K562 (cell line): ENCODE results near the gene C2CD2. TPM values are rescaled to one million over a fixed set of nuclear protein-coding genes. Genes with fewer than 3 reads are reported as not detected.

Experiments
- ATAC-seq: fragments of 200-7000 bp; cut with Tn5 transposase; 3 replicates; pipeline ENCODE4 v1.9.1; 2020; ENCODE audit warnings: moderate library complexity
- BruUV-seq: library from RNA; stranded (reverse); fragments of 400-500 nt; replicated peaks from 2 replicates; lab custom pipeline; 2021; lab: Mats Ljungman, UMichigan
- CTCF ChIA-PET: fragments of 300-600 bp; formaldehyde crosslinking; extraction: SDS; loops from one replicate; lab custom pipeline; 2021; ENCODE audit warnings: low intra/inter-chr PET ratio; lab: Yijun Ruan, JAX
- POLR2A ChIA-PET: fragments of 300-600, 350-650 bp; sonication (Branson Sonifier 250); formaldehyde crosslinking; extraction: SDS; loops from one replicate; lab custom pipeline; 2021; ENCODE audit warnings: antibody characterized with exemption, inconsistent platforms; lab: Yijun Ruan, JAX
- DNase-seq, 4 experiments: peaks; one replicate each; pipeline versions ENCODE4 v3.0.0 to v3.0.0-alpha.2; 2011 to 2018; ENCODE audit warnings: low spot score in 3 of 4, mixed read lengths in 3 of 4; ENCODE audit errors: extremely low read depth in 1 of 4
- FAIRE-seq: peaks from 2 replicates; lab custom pipeline; 2011; peaks lifted over from hg19 to GRCh38; lab: Jason Lieb, UNC
- H2AFZ ChIP-seq: 2 replicates; pipeline ENCODE4 v1.6.0; 2011; ENCODE audit warnings: low read depth, low read length, control low read depth, inconsistent platforms
- H3K27ac ChIP-seq: fragments of 200-600 bp; 3 replicates; pipeline ENCODE4 v1.8.0; 2011; ENCODE audit warnings: low read depth, mild to moderate bottlenecking, control low read depth, inconsistent platforms, low read length, moderate library complexity, mixed read lengths; ENCODE audit errors: extremely low read depth
- H3K27me3 ChIP-seq, 2 experiments: fragments of 300-600 bp in 1 of 2; 2 replicates in 1 of 2; 3 replicates in 1 of 2; pipeline versions ENCODE4 v1.6.0 to v1.8.0; 2011; ENCODE audit warnings: inconsistent platforms in 2 of 2, low read length in 2 of 2, mild to moderate bottlenecking in 1 of 2, mixed read lengths in 1 of 2, moderate library complexity in 1 of 2; ENCODE audit not compliant: control insufficient read depth in 2 of 2, insufficient read depth in 2 of 2
- H3K36me3 ChIP-seq: fragments of 300-600 bp; 3 replicates; pipeline ENCODE4 v1.8.0; 2011; ENCODE audit warnings: mild to moderate bottlenecking, low read length, inconsistent platforms; ENCODE audit not compliant: control insufficient read depth, insufficient read depth
- H3K4me1 ChIP-seq, 2 experiments: fragments of 200-600 bp in 1 of 2; replicated peaks in 1 of 2; 2 replicates in 1 of 2; 3 replicates in 1 of 2; pipeline versions ENCODE4 v1.5.1 to v1.8.0; 2011; ENCODE audit warnings: inconsistent platforms in 2 of 2, low read length in 2 of 2, mild to moderate bottlenecking in 1 of 2, mixed read lengths in 1 of 2, moderate library complexity in 1 of 2; ENCODE audit not compliant: control insufficient read depth in 2 of 2, insufficient read depth in 2 of 2
- H3K4me2 ChIP-seq: 2 replicates; pipeline ENCODE4 v1.6.1; 2011; ENCODE audit warnings: low read length, control low read depth, inconsistent platforms, mixed read lengths; ENCODE audit not compliant: insufficient read depth
- H3K4me3 ChIP-seq: fragments of 200-600 bp; sonication (generic), shearing (Covaris generic); 2 replicates; pipeline ENCODE4 v1.5.1; 2016; ENCODE audit warnings: control low read depth, inconsistent platforms
- H3K79me2 ChIP-seq: fragments of 200-600 bp; 3 replicates; pipeline ENCODE4 v1.8.0; 2011; ENCODE audit warnings: low read length, inconsistent platforms; ENCODE audit not compliant: control insufficient read depth, insufficient read depth
- H3K9ac ChIP-seq, 2 experiments: 2 replicates each; pipeline versions ENCODE4 v1.6.0 to v1.6.1; 2011; ENCODE audit warnings: low read depth in 2 of 2, low read length in 2 of 2, control low read depth in 1 of 2, inconsistent platforms in 1 of 2, mild to moderate bottlenecking in 1 of 2, mixed read lengths in 1 of 2; ENCODE audit not compliant: insufficient read depth in 1 of 2
- H3K9me1 ChIP-seq: one replicate; pipeline ENCODE4 v1.6.0; 2011; ENCODE audit warnings: inconsistent platforms, mild to moderate bottlenecking, low read length, moderate library complexity; ENCODE audit not compliant: control insufficient read depth, insufficient read depth
- H3K9me3 ChIP-seq: replicated peaks from 2 replicates; pipeline ENCODE4 v1.5.1; 2011; ENCODE audit warnings: low read depth, low read length, inconsistent platforms; ENCODE audit not compliant: control insufficient read depth, insufficient read depth
- H4K20me1 ChIP-seq: replicated peaks from 2 replicates; pipeline ENCODE4 v1.6.1; 2011; ENCODE audit warnings: low read length, inconsistent platforms, mixed read lengths; ENCODE audit not compliant: control insufficient read depth, insufficient read depth
- ARID2 ChIP-seq: fragments of 450-650 bp; IDR thresholded peaks from 2 replicates; pipeline ENCODE4 v1.6.1; 2017; ENCODE audit warnings: antibody characterized with exemption, mild to moderate bottlenecking
- BCL6 ChIP-seq: fragments of 250-450 bp; sonication (Bioruptor Pico); IDR thresholded peaks from 2 replicates; pipeline ENCODE4 v1.4.0; 2020
- BRD9 ChIP-seq: fragments of 450-650 bp; IDR thresholded peaks from 2 replicates; pipeline ENCODE4 v1.6.1; 2018; ENCODE audit warnings: low read depth; ENCODE audit not compliant: partially characterized antibody
- CBFB ChIP-seq: sonication (generic); formaldehyde crosslinking; IDR thresholded peaks from 2 replicates; pipeline ENCODE4 v1.4.0; 2020; ENCODE audit warnings: mild to moderate bottlenecking, missing genetic modification reagents
- DIDO1 ChIP-seq: fragments of 450-650 bp; IDR thresholded peaks from 2 replicates; pipeline ENCODE4 v1.6.1; 2016; ENCODE audit warnings: low read depth, missing biosample characterization, missing genetic modification characterization
- ESRRB ChIP-seq: fragments of 250-450 bp; sonication (Bioruptor Pico); IDR thresholded peaks from 2 replicates; pipeline ENCODE4 v1.5.0; 2020; ENCODE audit warnings: mild to moderate bottlenecking, moderate library complexity, borderline replicate concordance
- FOSL1 ChIP-seq: fragments of 200-800 bp; sonication (Bioruptor generic); conservative IDR thresholded peaks from 2 replicates; pipeline ENCODE4 v1.6.1; 2016; ENCODE audit warnings: missing genetic modification characterization, missing compliant biosample characterization
- HCFC1 ChIP-seq: IDR thresholded peaks from 2 replicates; pipeline ENCODE4 v1.6.1; 2012; ENCODE audit warnings: low read depth, low read length, improper control_type of control experiment
- HMG20A ChIP-seq: fragments of 450-650 bp; formaldehyde crosslinking; conservative IDR thresholded peaks from 2 replicates; pipeline ENCODE4 v1.4.0; 2020; ENCODE audit warnings: mild to moderate bottlenecking, mixed read lengths
- MBD2 ChIP-seq: sonication (generic); IDR thresholded peaks from 2 replicates; pipeline ENCODE4 v1.6.1; 2016; ENCODE audit warnings: low read depth, borderline replicate concordance
- MTA3 ChIP-seq: fragments of 450-650 bp; formaldehyde crosslinking; IDR thresholded peaks from 2 replicates; pipeline ENCODE4 v1.6.1; 2017; ENCODE audit warnings: mild to moderate bottlenecking, borderline replicate concordance
- NFE2 ChIP-seq: IDR thresholded peaks from 2 replicates; pipeline ENCODE4 v1.6.1; 2014; ENCODE audit warnings: antibody characterized with exemption, low read depth
- NR1H2 ChIP-seq: sonication (generic); formaldehyde crosslinking; IDR thresholded peaks from 2 replicates; pipeline ENCODE4 v1.4.0; 2020; ENCODE audit warnings: mild to moderate bottlenecking, missing genetic modification reagents
- RUNX1 ChIP-seq: sonication (generic); IDR thresholded peaks from 2 replicates; pipeline ENCODE4 v1.6.1; 2016; ENCODE audit warnings: antibody characterized with exemption, low read depth
- SMARCC2 ChIP-seq: fragments of 450-650 bp; IDR thresholded peaks from 2 replicates; pipeline ENCODE4 v1.6.1; 2017; ENCODE audit warnings: antibody characterized with exemption, moderate library complexity, mild to moderate bottlenecking, low read depth
- SNIP1 ChIP-seq: fragments of 450-650 bp; IDR thresholded peaks from 2 replicates; pipeline ENCODE4 v1.7.1; 2017; ENCODE audit warnings: low read depth, mild to moderate bottlenecking
- SRSF7 ChIP-seq: fragments of 200-400 bp; formaldehyde crosslinking; optimal IDR thresholded peaks from 2 replicates; pipeline ENCODE3; 2017; ENCODE audit warnings: mild to moderate bottlenecking, low read depth, low read length
- ZFPM2 ChIP-seq: fragments of 250-450 bp; sonication (Bioruptor Pico); IDR thresholded peaks from 2 replicates; pipeline ENCODE4 v1.5.1; 2022; ENCODE audit warnings: mild to moderate bottlenecking
- WGBS: fragments of 100-300 bp; shearing (Covaris generic); methylation state at CpG from one replicate; pipeline ENCODE4 v1.1.6; 2016; ENCODE audit warnings: low coverage, mixed read lengths; ENCODE audit not compliant: insufficient coverage; ENCODE audit errors: missing lambda C conversion rate; 5-methylcytosine and 5-hydroxymethylcytosine counted together
- in situ Hi-C: fragments of 300-500 bp; cut with MboI; formaldehyde crosslinking; loops from 4 replicates; pipeline ENCODE4 v1.15.0; 2018; ENCODE audit warnings: inconsistent platforms, mixed read lengths
- intact Hi-C: fragments of 100-400 bp; cut with micrococcal nuclease; formaldehyde crosslinking; loops from 2 replicates; pipeline ENCODE4 v1.14.2; 2022
- polyA plus RNA-seq, 8 experiments: library from polyadenylated mRNA; depleted of rRNA in 4 of 8; stranded (reverse) in 5 of 8; unstranded in 3 of 8; fragments of >200 nt; fragmentation: Nextera tagmentation in 2 of 8; fragmentation: Illumina TruSeq in 1 of 8; extraction: Ambion mirVana in 2 of 8; extraction: Trizol in 1 of 8; gene quantifications; 2 replicates each; pipeline versions ENCODE4 v1.2.1 to v1.2.3, GENCODE V29; 2011 to 2014; ENCODE audit warnings: inconsistent platforms in 1 of 8, missing spikeins in 1 of 8
- total RNA-seq, 7 experiments: library from RNA; depleted of rRNA in 6 of 7; stranded (reverse); fragments of >200 nt in 6 of 7; fragmentation: Illumina TruSeq in 2 of 7; extraction: Trizol in 2 of 7; gene quantifications; 2 replicates each; pipeline versions ENCODE4 v1.2.1 to v1.2.3, GENCODE V29; 2011 to 2021; ENCODE audit warnings: low replicate concordance in 1 of 7
- TF ChIP-seq, protein P1 (sequence below): fragments of 200-800 bp; sonication (Bioruptor generic); IDR thresholded peaks from 2 replicates; pipeline ENCODE4 v1.6.1; 2017; ENCODE audit warnings: missing genetic modification characterization, missing compliant biosample characterization
- TF ChIP-seq, protein P2 (sequence below): sonication (generic); formaldehyde crosslinking; IDR thresholded peaks from 2 replicates; pipeline ENCODE4 v1.8.1; 2023; ENCODE audit warnings: mild to moderate bottlenecking, missing genetic modification reagents
- TF ChIP-seq, protein P3 (sequence below): sonication (generic); IDR thresholded peaks from 2 replicates; pipeline ENCODE4 v1.6.1; 2016

Gene C2CD2
- total and polyA plus RNA-seq, 9 of the 15 experiments (the other 6 are each of a cell fraction or from before 2014, with no cell fraction given): 1.3 to 21.6 (median 12.1) TPM

DNA sequence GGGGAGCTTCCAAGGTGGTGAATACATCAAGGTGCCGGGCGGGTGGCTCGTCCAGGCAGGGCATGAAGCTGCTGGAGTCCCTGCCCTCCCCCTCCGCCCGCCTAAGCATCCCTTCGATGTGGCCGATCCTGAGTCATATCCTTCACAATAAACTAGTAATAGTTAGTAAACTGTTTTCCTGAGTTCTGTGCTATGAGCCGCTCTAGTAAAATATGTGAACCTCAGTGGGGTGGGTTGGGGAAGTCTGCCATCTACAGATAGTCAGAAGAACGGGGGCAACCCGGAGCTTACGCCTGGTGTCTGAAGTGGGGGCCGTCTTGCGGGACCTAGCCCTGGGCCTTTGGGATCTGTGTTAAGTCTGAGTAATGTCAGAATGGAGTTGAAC lies 21.6 kb downstream of the C2CD2 start (continued):
- 0 out of 2 replicates have a peak, but pooled peaks have one; percentile 42 for TF ChIP-seq SMARCC2
- TF ChIP-seq NR1H2 (CRISPR knock-in tag): no peak
- 0 out of 2 replicates have a peak, but pooled peaks have one; percentile 24 for TF ChIP-seq MBD2
- no peak for TF ChIP-seq BCL6 (CRISPR knock-in tag)
- TF ChIP-seq, protein P1, sequence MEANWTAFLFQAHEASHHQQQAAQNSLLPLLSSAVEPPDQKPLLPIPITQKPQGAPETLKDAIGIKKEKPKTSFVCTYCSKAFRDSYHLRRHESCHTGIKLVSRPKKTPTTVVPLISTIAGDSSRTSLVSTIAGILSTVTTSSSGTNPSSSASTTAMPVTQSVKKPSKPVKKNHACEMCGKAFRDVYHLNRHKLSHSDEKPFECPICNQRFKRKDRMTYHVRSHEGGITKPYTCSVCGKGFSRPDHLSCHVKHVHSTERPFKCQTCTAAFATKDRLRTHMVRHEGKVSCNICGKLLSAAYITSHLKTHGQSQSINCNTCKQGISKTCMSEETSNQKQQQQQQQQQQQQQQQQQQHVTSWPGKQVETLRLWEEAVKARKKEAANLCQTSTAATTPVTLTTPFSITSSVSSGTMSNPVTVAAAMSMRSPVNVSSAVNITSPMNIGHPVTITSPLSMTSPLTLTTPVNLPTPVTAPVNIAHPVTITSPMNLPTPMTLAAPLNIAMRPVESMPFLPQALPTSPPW (CRISPR knock-in tag): peak; percentile 18; the same call in 1 of the 2 replicates
- no peak for TF ChIP-seq ESRRB (CRISPR knock-in tag)
- TF ChIP-seq, protein P2, sequence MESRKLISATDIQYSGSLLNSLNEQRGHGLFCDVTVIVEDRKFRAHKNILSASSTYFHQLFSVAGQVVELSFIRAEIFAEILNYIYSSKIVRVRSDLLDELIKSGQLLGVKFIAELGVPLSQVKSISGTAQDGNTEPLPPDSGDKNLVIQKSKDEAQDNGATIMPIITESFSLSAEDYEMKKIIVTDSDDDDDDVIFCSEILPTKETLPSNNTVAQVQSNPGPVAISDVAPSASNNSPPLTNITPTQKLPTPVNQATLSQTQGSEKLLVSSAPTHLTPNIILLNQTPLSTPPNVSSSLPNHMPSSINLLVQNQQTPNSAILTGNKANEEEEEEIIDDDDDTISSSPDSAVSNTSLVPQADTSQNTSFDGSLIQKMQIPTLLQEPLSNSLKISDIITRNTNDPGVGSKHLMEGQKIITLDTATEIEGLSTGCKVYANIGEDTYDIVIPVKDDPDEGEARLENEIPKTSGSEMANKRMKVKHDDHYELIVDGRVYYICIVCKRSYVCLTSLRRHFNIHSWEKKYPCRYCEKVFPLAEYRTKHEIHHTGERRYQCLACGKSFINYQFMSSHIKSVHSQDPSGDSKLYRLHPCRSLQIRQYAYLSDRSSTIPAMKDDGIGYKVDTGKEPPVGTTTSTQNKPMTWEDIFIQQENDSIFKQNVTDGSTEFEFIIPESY: no peak

DNA sequence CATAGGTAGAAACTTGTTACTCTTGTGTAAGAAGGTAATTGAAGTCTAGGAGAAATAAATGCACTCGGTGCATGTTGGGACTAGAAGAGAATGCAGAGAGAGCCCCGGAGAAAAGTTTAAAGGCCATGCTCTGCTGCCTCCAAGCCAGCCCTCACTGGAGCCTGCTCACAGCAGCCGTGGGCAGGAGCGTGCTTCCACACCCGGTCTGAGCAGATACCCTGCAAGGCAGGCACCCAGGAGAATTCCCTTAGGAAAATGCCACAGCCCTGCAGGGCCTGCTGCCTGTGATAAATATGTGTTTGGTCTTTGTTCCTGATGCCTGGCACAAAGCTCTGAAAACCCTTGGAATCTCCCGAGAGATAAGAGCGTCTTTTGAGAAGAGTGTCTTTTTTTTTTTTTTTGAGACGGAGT lies 22.8 kb downstream of the C2CD2 start:
- POLR2A ChIA-PET: no interaction called here
- Histone ChIP-seq H3K4me2 (no peak overlapping the region), H3K9me3 (no peaks in the 10 kb centered on the region), H3K9me1 (peaks cover 3% of the 10 kb centered on the region), H4K20me1 (peaks cover 12% of the 10 kb centered on the region), H3K27me3 (no peaks in the 10 kb centered on the region), H3K9ac (peak overlapping the region in 1 of 2 experiments; percentile 74; a peak in 1 of 4 replicates), H3K79me2 (no peaks in the 10 kb centered on the region), H3K4me3 (no peak overlapping the region), H3K4me1 (peaks cover 11 to 23% of the 10 kb centered on the region in 2 experiments), H3K36me3 (no peaks in the 10 kb centered on the region), H2AFZ (no peak overlapping the region), H3K27ac (no peak overlapping the region)
- 73% methylated on average over 8 of the region's 8 CpGs for WGBS
- no peak for DNase-seq
- in situ Hi-C loops: no loop called here
- BruUV-seq: no TSS peak
- FAIRE-seq: no peak
- ATAC-seq: no peak
- intact Hi-C loops: no loop called here
- CTCF ChIA-PET: no interaction called here
- no peak for TF ChIP-seq SRSF7
- TF ChIP-seq ARID2: no peak
- TF ChIP-seq NFE2: no peak
- TF ChIP-seq HMG20A (CRISPR knock-in tag): no peak
- TF ChIP-seq, protein P3, sequence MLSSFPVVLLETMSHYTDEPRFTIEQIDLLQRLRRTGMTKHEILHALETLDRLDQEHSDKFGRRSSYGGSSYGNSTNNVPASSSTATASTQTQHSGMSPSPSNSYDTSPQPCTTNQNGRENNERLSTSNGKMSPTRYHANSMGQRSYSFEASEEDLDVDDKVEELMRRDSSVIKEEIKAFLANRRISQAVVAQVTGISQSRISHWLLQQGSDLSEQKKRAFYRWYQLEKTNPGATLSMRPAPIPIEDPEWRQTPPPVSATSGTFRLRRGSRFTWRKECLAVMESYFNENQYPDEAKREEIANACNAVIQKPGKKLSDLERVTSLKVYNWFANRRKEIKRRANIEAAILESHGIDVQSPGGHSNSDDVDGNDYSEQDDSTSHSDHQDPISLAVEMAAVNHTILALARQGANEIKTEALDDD: no peak
- TF ChIP-seq MTA3: no peak
- no peak for TF ChIP-seq DIDO1 (tag)
- TF ChIP-seq BRD9: no peak
- no peak for TF ChIP-seq CBFB
- no peak for TF ChIP-seq FOSL1 (tag)
- no peak for TF ChIP-seq ZFPM2 (CRISPR knock-in tag)
- no peak for TF ChIP-seq HCFC1
- no peak for TF ChIP-seq BCL6 (CRISPR knock-in tag)
- TF ChIP-seq SNIP1: no peak
- TF ChIP-seq RUNX1: no peak
